GM19023 (cell line): ENCODE measurements around the gene HPSE2.
"Not testable (repeated sequence)": the region's sequence is repeated elsewhere in the genome, so short reads cannot be mapped to it uniquely, and the experiment has no call there.

ENCODE experiments used
- ATAC-seq: cut with Tn5 transposase; IDR thresholded peaks from one replicate; pipeline ENCODE4 v1.9.1; 2021; ENCODE audit warnings: mild to moderate bottlenecking, moderate library complexity; ENCODE audit not compliant: unreplicated experiment

The HPSE2 gene

DNA sequence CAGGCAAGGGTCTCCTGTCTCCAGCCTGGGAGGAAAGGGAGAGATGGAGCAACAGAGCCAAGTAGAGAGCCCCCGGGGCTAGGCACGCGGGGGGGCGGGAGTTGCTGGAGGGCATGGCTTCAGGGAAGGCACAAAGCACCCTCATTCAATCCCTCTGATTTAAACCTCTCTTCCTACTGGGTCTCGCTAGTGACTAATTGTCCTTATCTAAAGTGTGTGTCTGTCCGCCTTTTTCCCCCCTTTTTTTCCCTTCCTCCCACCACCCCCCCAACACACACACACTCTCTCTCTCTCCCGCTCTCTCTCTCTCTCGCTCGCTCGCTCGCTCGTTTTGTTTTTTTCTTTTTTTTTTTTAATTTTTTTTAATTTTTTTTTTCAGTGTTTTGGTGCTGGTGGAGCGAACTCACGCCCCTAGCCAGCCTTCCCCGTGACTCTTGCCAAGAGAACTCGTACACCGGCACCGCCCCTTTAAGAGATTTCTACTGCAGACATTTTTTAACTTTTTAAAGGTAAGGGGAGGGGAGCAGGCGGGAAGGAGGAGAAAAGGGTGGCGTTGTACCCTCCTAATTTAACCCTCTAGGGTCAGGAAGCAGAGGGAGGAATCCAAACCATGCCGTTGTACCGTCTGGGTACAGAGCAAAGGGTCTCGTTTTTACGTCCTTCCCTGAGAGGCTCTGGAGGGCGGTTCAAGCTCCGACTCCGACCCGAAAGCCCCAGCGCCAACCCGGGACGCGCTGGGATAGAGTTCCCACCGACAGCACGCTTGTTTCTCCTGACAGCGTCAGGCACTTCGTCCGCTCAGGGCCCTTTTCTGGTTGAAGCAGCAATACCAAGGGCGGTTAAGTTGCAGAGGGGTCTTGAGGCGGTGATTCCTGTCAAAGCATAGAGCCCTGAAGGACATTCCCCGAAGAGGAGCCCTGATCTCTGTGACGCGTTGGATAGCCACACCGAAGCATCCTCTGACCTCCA, at the start of gene HPSE2:
Gene HPSE2, minus strand, starts transcription at position 195 of the 969 bp plus-strand sequence.
- ATAC-seq: no peak

DNA sequence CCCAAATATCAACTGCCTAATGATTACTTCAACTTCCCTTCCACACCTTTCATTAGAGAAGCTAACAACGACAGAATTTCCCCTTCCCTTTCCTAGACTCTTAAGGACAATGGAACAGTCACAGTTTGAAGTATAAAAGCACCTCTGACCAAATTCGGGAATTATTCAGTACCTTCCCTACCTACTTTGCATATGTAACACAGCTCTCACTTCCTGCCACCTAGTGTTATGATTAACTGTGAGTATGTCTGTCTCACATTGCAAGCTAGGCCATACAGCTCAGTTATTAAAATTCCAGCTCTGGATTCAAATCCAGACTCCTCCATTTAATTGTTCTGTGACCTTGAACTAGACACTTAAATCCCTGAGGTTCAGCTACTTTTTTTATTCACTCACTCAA, 44.8 kb upstream of the HPSE2 start:
- peak; percentile 58 for ATAC-seq

DNA sequence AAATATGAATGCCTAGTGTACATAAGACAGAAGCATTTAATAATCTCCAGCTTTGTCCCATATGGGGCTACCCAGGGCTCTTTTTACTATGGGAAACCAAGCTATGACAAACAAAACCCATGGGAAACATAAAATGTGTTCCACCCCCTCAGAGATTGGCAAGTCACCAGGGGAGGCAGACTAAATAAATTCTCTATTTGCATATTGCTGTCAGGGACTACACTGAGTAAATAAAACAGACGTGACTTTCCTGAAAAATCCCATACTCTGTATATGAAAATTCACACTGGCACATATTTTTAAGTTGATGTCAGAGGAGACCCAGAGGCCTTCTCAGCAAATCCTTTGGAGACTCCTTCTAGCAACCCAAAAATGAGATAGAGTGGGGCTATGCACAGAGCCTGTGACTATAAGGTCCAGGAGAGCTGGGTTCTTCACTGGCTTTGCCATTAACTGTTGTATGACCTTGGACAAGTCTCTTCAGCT, 44.0 kb upstream of the HPSE2 start:
- ATAC-seq: peak; percentile 34

DNA sequence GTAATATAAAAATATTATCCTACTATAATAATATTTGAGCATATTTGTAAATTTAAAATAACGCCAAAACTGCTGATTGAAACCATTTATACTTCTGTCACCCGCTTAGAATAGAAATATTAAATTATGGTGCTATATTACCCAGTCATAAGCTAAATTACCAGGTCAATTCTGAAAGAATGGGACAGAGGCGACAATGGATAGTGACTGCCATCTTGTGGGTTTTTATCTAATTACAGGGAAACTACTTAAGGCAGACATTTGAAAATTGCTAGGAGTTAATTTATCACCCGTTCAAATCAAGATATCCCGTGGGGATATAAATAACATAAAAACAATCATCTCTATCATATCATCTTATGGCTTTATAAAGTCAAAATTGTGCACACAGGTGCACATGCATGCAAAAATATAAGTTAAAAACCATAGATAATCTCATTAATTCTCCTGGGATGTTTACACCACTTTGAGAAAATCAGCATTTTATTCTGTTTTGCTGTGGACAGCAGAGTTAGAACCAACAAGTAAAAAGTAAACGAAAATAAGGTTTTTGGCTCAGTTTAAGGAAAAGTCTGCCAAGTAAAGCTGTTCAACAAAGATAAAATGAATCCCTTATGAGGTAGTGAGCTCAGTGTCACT, 41.3 kb upstream of the HPSE2 start:
- ATAC-seq: no peak

DNA sequence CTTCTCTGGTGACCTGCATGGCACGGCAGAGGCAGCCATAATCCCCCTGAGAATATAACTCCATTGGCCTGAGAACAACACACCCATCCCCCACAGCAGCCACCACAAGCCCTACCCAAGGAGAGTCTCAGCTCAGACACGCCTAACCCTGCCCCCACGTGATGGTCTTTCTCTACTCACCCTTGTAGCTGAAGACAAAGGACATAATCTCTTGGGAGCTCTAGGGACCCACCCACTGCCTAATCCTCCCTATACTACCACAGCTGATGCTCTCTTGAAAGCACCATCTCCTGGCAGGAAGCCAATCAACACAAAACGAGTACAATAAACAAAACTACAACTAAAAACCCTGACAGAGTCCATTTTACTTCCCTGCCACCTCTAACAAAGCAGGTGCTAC, 30.7 kb upstream of the HPSE2 start:
- no peak for ATAC-seq

DNA sequence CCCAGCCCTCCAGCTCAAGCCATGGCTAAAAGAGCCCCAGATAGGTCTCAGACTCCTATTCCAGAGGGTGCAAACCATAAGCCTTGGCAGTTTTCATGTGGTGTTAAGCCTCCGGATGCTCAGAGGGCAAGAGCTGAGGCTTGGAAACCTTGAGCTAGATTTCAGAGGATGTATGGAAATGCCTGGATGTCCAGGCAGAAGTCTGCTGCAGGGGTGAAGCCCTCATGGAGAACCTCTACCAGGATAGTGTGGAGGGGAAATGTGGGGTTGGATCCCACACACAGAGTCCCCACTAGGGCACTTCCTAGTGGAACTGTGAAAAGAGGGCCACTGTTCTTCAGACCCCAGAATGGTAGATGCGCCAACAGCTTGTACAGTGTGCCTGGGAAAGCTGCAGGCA, 13.2 kb upstream of the HPSE2 start:
- no peak for ATAC-seq

DNA sequence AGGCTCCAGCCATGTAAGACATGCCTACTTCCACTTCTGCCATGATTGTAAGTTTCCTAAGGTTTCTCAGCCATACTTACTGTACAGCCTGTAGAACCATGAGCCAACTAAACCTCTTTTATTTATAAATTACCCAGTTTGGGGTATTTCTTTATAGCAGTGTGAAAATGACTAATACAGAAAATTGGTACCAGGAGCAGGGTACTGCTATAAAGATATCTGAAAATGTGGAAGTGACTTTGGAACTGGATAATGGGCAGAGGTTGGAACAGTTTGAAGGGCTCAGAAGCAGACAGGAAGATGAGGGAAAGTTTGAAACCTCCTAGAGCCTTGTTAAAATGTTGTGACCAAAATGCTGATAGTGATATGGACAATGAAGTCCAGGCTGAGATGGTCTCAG, 12.2 kb upstream of the HPSE2 start:
- ATAC-seq: not testable (repeated sequence)

DNA sequence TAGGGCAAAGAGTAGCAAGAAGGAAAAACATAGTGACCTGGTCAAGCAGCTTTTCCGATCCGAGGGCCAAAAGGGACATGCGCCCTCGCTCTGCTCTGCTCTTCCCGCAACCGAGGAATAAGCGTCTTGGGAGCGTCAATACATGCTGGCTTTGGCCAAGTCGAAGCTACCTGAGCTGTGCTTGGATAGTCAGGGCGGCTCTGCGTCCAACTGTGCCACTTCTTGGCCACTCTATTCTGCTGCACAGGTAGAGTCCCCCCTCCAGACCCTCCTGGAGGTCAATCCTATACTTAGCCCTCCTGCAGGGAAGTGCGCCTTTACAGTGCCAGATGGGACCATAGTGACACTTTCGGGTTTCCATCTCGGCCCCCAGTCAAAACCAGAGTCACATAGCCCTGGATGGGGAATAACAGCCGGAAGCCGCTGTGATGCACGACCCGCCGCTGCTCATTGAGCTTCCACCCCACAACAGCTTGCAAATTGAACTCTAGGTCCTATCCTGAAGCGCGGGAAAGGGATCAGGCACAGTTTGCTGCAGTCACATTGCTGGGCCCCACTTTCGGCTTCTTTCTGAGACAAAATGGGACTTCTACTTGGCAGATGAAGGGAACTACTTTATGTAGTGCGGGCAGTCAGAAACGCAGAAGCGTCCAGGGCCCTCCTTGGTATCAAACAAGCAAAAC, 1.1 kb upstream of the HPSE2 start:
- ATAC-seq: no peak

DNA sequence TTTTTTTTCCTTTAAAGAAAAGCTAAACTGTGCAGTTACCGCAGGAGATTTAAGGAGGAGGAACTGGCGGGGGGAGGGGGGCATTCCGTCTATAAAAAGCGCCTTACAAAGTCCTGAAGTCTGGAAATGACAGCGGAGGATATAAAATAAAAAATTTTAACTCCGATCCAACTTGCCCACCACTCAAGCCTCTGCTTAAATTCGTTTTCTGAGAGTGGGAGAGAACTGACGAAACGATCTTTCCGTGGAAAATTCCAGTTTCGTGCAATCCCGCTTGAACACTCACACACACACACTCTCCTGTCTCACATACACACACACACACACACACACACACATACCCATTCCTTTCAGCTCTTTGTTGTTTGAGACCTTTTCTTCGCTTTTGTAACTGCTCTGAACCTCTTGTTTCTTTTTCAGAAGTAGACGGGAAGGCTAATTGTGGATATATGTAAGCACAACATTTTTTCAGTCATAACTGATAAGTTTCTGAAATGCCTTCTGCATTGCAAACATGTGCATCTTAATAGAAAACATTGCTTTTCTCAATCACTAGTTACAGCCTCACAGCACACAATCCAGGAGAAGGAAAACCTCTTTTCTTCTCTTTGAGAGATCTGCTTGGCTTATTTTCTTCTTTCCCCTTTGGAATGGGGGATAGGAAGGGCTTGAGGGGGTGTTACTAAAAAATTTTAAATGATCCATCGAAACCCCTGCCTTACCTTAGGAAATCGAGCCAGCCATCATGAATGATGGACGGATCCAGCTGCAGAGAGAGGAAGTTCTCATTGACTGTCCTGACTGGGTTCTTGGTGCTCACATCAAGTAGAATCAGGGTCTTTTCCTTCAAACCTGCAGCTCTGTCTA, 628 bp downstream of the HPSE2 start:
- no peak for ATAC-seq

DNA sequence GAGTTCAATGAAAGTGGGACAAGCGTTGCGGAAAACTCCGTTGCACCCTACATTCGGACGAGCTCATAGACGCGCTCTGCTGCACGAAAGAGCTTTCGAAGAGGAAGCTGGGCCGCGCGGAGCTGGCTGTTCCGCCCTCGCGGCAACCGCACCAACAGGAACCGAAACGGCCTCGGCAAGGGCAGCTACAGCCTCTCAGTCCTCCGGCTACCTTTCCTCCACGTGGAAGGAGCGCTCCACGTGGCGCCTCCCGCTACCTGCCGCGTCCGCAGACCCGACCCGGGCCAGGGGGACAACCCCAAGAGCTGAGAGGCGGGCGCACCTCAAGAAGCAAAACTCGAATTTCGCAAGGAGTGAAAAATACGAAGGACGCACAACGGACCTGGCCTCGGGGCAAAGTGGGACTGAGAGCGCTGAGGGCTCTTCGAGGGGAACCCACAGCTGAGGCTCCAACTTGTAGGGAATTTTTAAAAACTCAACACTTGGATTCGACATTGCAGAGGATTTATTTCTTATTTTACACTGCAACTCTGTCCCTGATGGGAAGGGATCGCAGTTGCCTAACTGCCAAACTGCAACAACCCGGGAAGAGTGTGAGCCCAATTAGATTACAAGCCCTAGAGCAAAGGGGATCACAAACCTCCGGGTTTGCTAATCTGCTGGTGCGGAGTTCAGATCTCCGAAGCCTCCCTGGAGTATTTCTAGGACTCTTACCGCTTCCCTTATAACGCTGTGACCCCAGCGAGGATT, 1.4 kb downstream of the HPSE2 start:
- peak; percentile 98 for ATAC-seq

DNA sequence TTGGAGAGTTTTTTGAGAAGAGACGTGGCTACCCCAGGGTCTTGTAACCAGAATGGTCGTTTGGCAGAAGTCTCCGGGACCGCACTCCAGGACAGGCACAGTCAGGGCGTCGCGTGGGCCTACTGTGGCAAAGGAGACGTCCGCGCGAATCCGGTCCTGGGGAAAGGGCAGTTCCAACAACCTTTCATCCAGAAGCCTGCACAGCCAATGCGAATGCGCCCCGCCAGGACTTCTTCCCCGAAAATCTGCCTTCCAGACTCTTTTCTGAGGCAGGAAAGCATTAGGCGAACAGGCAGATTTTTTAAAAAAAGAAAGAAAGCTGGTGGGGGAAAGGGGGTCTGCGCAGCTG, 2.0 kb downstream of the HPSE2 start:
- no peak for ATAC-seq

DNA sequence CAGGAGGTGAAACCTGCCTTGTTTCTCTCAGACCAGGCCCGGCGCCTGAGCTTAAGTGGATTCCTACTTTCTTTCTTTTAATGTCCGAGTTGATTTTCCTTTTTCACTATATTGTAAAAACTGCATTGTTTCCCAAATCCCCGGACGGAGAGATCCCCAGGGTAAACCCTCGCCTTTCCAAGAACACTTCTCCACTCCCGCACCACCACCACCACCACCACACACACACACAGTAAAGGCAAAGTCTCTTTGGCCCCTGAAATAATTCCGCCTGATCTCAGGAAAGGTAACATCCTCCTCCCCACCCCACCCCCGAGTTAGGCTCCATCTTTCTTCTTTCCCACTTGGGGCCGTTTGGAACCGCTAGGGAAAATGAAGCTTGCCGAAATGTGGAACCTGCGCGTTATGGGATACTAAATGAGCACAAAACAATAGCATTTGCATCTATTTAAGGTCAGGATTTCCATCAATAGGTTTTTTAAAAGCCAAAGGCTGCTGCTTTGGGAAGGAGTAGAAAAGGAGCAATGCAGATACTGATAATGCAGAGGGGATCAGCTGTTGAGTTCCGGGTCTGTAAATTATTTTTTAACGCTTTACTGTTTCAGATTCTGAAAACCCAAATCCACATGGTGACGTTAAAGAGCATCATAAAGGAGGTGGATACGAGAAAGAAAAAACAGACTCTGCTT, 2.5 kb downstream of the HPSE2 start:
- ATAC-seq: no peak

DNA sequence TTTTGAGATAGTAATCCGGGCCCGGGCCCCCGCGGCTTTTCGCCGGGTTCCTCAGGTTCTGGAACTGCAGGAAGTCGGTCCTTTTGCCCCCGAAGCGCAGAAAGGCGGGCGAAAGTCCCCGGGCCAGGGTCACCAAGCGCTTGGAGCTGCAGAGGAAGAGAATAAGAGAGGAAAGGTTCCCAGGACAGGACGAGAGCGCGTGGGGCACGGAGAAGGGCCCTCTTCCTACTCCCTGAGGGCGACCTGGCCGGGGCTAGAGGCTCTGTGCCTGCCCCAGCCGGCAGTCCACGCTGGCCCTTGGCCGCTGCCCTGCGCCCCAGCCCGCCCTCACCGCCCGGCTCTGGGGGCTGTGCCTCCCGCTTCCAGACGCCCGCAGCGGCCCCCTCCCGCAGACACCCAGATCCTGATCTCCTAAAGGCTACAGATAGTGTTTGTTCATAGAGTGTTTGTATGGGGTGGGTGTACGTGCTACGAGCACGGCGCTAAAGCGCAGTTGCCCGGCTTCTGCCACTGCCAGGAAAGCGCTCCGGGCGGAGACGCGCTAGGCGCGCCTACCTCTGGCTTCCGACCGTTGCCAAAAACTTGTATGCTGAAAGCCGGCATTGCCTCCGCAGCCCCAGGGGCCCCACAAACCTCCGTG, 3.2 kb downstream of the HPSE2 start:
- no peak for ATAC-seq

DNA sequence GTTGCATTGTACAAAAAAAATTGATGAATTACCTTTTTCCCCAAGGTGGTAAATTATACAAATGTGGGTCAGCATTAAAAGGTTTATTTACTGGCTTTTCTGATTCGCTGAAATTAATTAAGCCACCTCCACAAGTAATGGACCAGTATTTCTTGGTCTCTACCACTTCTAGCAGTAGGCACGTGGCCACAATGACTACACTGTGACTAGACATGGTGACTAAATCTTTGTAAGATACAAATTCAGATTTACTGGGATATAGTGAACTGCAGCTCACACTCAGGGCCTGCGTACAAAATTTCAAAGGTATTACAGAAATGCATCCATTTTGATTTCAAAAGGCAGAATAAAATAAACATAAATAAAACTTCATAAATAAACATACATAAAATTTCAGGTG, 10.9 kb downstream of the HPSE2 start:
- ATAC-seq: no peak

DNA sequence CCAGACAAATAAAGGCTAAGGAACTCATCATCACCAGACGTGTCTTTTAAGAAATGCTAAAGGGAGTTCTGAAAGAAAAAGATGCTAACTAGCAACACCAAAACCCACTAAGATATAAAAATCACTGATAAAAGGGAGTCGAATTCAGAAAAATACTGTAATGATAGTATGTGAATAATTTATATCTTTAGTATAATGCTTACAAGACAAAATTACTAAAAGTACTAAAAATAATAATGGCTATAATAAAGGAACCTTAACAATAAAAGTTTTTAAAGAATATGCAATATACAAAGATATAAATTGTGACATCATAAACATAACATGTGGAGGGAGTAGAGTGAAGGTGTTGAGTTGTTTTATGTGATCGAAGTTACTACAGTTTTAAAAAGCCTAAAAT, 28.3 kb downstream of the HPSE2 start:
- no peak for ATAC-seq

DNA sequence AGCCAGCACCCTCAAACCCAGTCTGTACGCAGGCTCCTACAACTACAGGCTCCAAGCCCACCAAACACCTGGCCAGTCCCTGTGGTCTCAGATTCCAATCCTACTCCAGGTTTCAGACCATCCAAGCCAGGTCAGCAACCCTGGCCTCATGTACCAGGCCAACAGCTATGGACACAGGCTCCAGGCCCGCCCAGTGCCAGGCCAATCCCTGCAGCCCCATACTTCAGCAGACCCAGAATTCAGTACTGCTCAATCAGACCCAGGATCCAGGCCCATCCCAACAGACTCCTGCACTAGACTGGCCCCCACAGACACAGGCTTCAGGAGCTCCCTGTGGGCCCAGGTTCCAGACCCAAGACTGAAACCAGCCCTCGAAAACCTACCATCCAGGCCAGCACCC, 32.3 kb downstream of the HPSE2 start:
- no peak for ATAC-seq

DNA sequence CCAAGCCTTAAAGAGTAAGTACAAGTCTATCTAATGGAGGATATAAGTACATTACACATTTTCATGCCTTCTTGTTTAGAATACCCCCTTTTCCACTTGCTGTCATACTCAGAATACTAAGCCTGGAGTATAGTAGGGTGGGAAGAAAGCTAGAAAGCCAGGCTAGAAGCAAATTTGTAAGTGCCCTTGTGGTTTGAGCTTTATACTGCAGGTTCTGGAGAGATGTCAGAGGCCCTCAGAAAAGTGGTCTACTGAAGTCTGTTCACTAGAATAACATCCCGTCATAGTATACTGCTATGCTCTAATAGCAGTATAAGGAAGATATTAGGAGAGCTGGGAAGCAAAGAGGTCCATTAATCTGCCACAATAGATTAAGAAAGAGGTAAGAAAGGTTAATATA, 62.7 kb downstream of the HPSE2 start:
- no peak for ATAC-seq

DNA sequence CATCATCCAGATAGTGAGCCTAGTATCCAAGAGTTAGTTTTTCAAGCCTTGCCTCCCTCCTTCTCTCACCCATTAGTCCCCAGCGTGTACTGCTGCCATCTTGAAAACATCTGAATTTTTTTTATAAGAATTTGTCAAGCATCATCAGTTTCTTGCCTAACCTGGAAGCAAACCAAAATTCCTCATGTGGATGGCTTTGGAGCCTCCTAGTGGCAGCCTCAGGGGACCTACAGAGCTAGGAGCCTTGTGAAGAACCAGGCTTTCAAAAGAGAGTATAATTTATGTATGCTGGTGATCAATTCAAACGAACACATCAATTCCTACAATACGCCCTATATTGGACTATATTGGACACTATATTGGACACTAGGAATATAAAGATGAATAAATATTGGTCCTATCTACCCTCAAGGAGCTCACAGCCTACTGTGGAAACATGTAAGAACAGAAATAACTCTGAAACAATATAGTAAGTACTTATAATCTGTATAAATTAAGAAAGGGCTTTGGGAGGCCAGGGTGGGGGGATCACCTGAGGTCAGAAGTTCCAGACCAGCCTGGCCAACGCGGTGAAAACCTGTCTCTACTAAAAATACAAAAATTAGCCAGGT, 63.4 kb downstream of the HPSE2 start:
- ATAC-seq: no peak
